M059J (cell line): ENCODE data around the gene MALL. TPM values are rescaled to one million over a fixed set of nuclear protein-coding genes. Genes with fewer than 3 reads are reported as not detected.
A peak's percentile ranks its signal among the peaks of the same experiment; 100 is the strongest.
"Not testable (repeated sequence)": the region's sequence is repeated elsewhere in the genome, so short reads cannot be mapped to it uniquely, and the experiment has no call there.

Source experiments
- DNase-seq: peaks from one replicate; pipeline ENCODE4 v3.0.0-alpha.2; 2012; ENCODE audit warnings: low read depth
- total RNA-seq: library from RNA; depleted of rRNA; stranded (reverse); fragments of >200 nt; shearing (Covaris generic); gene quantifications from 2 replicates; pipeline ENCODE4 v1.2.3, GENCODE V29; 2014

MALL gene
- total RNA-seq, 1 experiment from 2014 or later = 42.0 TPM

GRCh38 chr2:110099038-110099425, 16.6 kb downstream of the MALL start:
- DNase-seq = peak; percentile 34

- no peak for DNase-seq
Measured at GRCh38 chr2:110097506-110098220, 18.0 kb downstream of the MALL start.

- no peak for DNase-seq
Measured at GRCh38 chr2:110095994-110096633, 19.5 kb downstream of the MALL start.

GRCh38 chr2:110094884-110095534, 20.6 kb downstream of the MALL start:
- not testable (repeated sequence) for DNase-seq

- DNase-seq = not testable (repeated sequence)
Measured at GRCh38 chr2:110093924-110094323, 21.7 kb downstream of the MALL start.

- DNase-seq = not testable (repeated sequence)
Measured at GRCh38 chr2:110090164-110090563, 25.5 kb downstream of the MALL start.

GRCh38 chr2:110083757-110084156, 31.9 kb downstream of the MALL start:
- DNase-seq = not testable (repeated sequence)

- not testable (repeated sequence) for DNase-seq
Measured at GRCh38 chr2:110083162-110083561, 32.5 kb downstream of the MALL start.

GRCh38 chr2:110078104-110078503, 37.5 kb downstream of the MALL start:
- DNase-seq = not testable (repeated sequence)

- not testable (repeated sequence) for DNase-seq
Measured at GRCh38 chr2:110075896-110076295, 39.7 kb downstream of the MALL start.

GRCh38 chr2:110069869-110070268, 45.8 kb downstream of the MALL start:
- DNase-seq = not testable (repeated sequence)

- DNase-seq = not testable (repeated sequence)
Measured at GRCh38 chr2:110068153-110068552, 47.5 kb downstream of the MALL start.

- not testable (repeated sequence) for DNase-seq
Measured at GRCh38 chr2:110062332-110062731, 53.3 kb downstream of the MALL start.

GRCh38 chr2:110060550-110060949, 55.1 kb downstream of the MALL start:
- DNase-seq = not testable (repeated sequence)

- DNase-seq = not testable (repeated sequence)
Measured at GRCh38 chr2:110059694-110060358, 55.8 kb downstream of the MALL start.

GRCh38 chr2:110059009-110059693, 56.5 kb downstream of the MALL start:
- not testable (repeated sequence) for DNase-seq

- not testable (repeated sequence) for DNase-seq
Measured at GRCh38 chr2:110058034-110058433, 57.6 kb downstream of the MALL start.

GRCh38 chr2:110055819-110056408, 59.7 kb downstream of the MALL start:
- DNase-seq = not testable (repeated sequence)

- peak; percentile 65 for DNase-seq
Measured at GRCh38 chr2:110054521-110055407, 60.9 kb downstream of the MALL start.

GRCh38 chr2:110053688-110054087, 61.9 kb downstream of the MALL start:
- DNase-seq = not testable (repeated sequence)
